Measurements from ENCODE around the gene MSS51. TPM values are rescaled to one million over a fixed set of nuclear protein-coding genes. Genes with fewer than 3 reads are reported as not detected.

MSS51 gene
- total RNA-seq, 1 experiment from 2014 or later = 1.7 TPM

GRCh38 chr10:73426318-73426717 is 7.0 kb downstream of the MSS51 start:
- H3K27me3 ChIP-seq (ENCODE audit: insufficient read depth, low read length) = no peaks in the 10 kb centered on the region
- no peaks in the 10 kb centered on the region for H3K9me2 ChIP-seq (ENCODE audit: insufficient read depth)
- TF ChIP-seq EZH2phosphoT487 (IDR thresholded peaks at IDR 0.05; ENCODE audit: borderline replicate concordance) (no peak), POLR2AphosphoS5 (IDR thresholded peaks at IDR 0.05; ENCODE audit: low read depth, low read length) (no peak), YY1 (IDR thresholded peaks at IDR 0.05; ENCODE audit: extremely low read depth, insufficient replicate concordance, low read depth, low read length) (no peak), FOSL1 (IDR thresholded peaks at IDR 0.05; ENCODE audit: low read depth) (no peak), TCF7L2 (IDR thresholded peaks at IDR 0.05; ENCODE audit: borderline replicate concordance, extremely low read depth, insufficient read depth, insufficient read length) (no peak), SP1 (IDR thresholded peaks at IDR 0.05; ENCODE audit: low read depth) (no peak), ZFX (IDR thresholded peaks at IDR 0.05) (no peak), SIN3A (IDR thresholded peaks at IDR 0.05; ENCODE audit: low read depth) (no peak), ELF1 (IDR thresholded peaks at IDR 0.05; ENCODE audit: borderline replicate concordance, low read depth) (no peak), ZNF274 (IDR thresholded peaks at IDR 0.05; ENCODE audit: low read depth, low read length) (no peak), RAD21 (IDR thresholded peaks at IDR 0.05; ENCODE audit: low read depth) (no peak), CBX3 (IDR thresholded peaks at IDR 0.05; ENCODE audit: low read depth) (no peak), POLR2A (IDR thresholded peaks at IDR 0.05; ENCODE audit: borderline replicate concordance, extremely low read depth, insufficient read depth, insufficient read length) (no peak)
- TF ChIP-seq, protein P1, sequence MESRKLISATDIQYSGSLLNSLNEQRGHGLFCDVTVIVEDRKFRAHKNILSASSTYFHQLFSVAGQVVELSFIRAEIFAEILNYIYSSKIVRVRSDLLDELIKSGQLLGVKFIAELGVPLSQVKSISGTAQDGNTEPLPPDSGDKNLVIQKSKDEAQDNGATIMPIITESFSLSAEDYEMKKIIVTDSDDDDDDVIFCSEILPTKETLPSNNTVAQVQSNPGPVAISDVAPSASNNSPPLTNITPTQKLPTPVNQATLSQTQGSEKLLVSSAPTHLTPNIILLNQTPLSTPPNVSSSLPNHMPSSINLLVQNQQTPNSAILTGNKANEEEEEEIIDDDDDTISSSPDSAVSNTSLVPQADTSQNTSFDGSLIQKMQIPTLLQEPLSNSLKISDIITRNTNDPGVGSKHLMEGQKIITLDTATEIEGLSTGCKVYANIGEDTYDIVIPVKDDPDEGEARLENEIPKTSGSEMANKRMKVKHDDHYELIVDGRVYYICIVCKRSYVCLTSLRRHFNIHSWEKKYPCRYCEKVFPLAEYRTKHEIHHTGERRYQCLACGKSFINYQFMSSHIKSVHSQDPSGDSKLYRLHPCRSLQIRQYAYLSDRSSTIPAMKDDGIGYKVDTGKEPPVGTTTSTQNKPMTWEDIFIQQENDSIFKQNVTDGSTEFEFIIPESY (IDR thresholded peaks at IDR 0.05; ENCODE audit: extremely low read depth, insufficient replicate concordance, low read length) = no peak
- TF ChIP-seq, protein P2, sequence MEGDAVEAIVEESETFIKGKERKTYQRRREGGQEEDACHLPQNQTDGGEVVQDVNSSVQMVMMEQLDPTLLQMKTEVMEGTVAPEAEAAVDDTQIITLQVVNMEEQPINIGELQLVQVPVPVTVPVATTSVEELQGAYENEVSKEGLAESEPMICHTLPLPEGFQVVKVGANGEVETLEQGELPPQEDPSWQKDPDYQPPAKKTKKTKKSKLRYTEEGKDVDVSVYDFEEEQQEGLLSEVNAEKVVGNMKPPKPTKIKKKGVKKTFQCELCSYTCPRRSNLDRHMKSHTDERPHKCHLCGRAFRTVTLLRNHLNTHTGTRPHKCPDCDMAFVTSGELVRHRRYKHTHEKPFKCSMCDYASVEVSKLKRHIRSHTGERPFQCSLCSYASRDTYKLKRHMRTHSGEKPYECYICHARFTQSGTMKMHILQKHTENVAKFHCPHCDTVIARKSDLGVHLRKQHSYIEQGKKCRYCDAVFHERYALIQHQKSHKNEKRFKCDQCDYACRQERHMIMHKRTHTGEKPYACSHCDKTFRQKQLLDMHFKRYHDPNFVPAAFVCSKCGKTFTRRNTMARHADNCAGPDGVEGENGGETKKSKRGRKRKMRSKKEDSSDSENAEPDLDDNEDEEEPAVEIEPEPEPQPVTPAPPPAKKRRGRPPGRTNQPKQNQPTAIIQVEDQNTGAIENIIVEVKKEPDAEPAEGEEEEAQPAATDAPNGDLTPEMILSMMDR (IDR thresholded peaks at IDR 0.05 in 2 of 3, conservative IDR thresholded peaks at IDR 0.05 in 1 of 3; ENCODE audit: borderline replicate concordance in 1 of 3, insufficient read depth in 1 of 3, low read depth in 2 of 3, low read length in 2 of 3) = no peak
- intact Hi-C loops (cut with micrococcal nuclease) = no loop called here
- ATAC-seq (no peak), DNase-seq (ENCODE audit: low read depth, low spot score) (no peak)
- no peak overlapping the region for H3K9ac ChIP-seq (ENCODE audit: low read length)
- BruUV-seq (replicated peaks) = no TSS peak
- no peak overlapping the region for H2AFZ ChIP-seq (ENCODE audit: low read depth, low read length, poor library complexity, severe bottlenecking)
- no peaks in the 10 kb centered on the region for H3K4me1 ChIP-seq (ENCODE audit: control insufficient read depth in 1 of 2, insufficient read depth in 2 of 2, low read length in 2 of 2)
- H3K9me3 ChIP-seq (ENCODE audit: control insufficient read depth in 1 of 2, insufficient read depth in 1 of 2, low read depth in 1 of 2, low read length in 2 of 2) = no peaks in the 10 kb centered on the region
- H3K4me2 ChIP-seq (ENCODE audit: low read length) = no peak overlapping the region
- POLR2A ChIA-PET = no interaction called here
- no peak overlapping the region for H3K4me3 ChIP-seq (replicated peaks in 1 of 2; ENCODE audit: low read depth in 1 of 2, low read length in 2 of 2)
- RAD21 ChIA-PET (ENCODE audit: low non-redundant PET in 1 of 2, low total read pairs in 2 of 2, uncharacterized antibody in 2 of 2, unreplicated experiment in 2 of 2) = no interaction called here
- no peak overlapping the region for H3K27ac ChIP-seq (ENCODE audit: low read depth, low read length)
- H3K79me2 ChIP-seq (ENCODE audit: insufficient read depth, low read length) = no peaks in the 10 kb centered on the region
- H3K36me3 ChIP-seq (ENCODE audit: control insufficient read depth in 1 of 2, insufficient read depth in 2 of 2, low read length in 2 of 2) = peaks cover 2 to 4% of the 10 kb centered on the region in 2 experiments; a peak in 2 of 4 replicates
- H4K20me1 ChIP-seq (ENCODE audit: insufficient read depth) = no peaks in the 10 kb centered on the region
- CTCF ChIA-PET = no interaction called here
